Common myeloid progenitor, CD34-positive (primary cell): ENCODE measurements around the gene TBC1D22A.

Experiments used
- CTCF ChIA-PET: fragments of 350-600 bp; sonication (Branson Sonifier 250); formaldehyde crosslinking; loops from one replicate; lab custom pipeline; 2021; ENCODE audit warnings: antibody characterized with exemption; lab: Charles Lee
- POLR2A ChIA-PET: fragments of 350-600 bp; sonication (Branson Sonifier 250); formaldehyde crosslinking; loops from one replicate; lab custom pipeline; 2021; ENCODE audit warnings: antibody characterized with exemption; lab: Charles Lee
- DNase-seq, 3 donors: peaks; one replicate each; pipeline versions ENCODE4 v3.0.0 to v3.0.0-alpha.2; 2013
- H3K27ac ChIP-seq, 2 experiments: 1 replicate in 1 of 2; 2 replicates in 1 of 2; pipeline ENCODE4 v1.7.0; 2013; ENCODE audit warnings: inconsistent platforms in 2 of 2, low read length in 2 of 2, mild to moderate bottlenecking in 2 of 2, low read depth in 1 of 2, moderate library complexity in 1 of 2; ENCODE audit not compliant: severe bottlenecking in 2 of 2, insufficient read depth in 1 of 2, poor library complexity in 1 of 2
- H3K27me3 ChIP-seq, 5 experiments: replicated peaks in 2 of 5; 1 replicate in 3 of 5; 2 replicates in 2 of 5; pipeline versions ENCODE4 v1.6.1 to v1.7.0; 2013; ENCODE audit warnings: low read length in 4 of 5, mild to moderate bottlenecking in 2 of 5, moderate library complexity in 2 of 5, inconsistent platforms in 1 of 5; ENCODE audit not compliant: insufficient read depth in 5 of 5, control insufficient read depth in 4 of 5
- H3K36me3 ChIP-seq, 4 experiments: 1 replicate in 2 of 4; 2 replicates in 2 of 4; pipeline versions ENCODE4 v1.6.1 to v1.7.0; 2013; ENCODE audit warnings: low read length in 3 of 4, control low read depth in 1 of 4, mild to moderate bottlenecking in 1 of 4; ENCODE audit not compliant: control insufficient read depth in 4 of 4, insufficient read depth in 4 of 4
- H3K4me1 ChIP-seq, 4 experiments: 1 replicate in 3 of 4; 2 replicates in 1 of 4; pipeline versions ENCODE4 v1.6.1 to v1.7.1; 2013; ENCODE audit warnings: low read length in 3 of 4, mild to moderate bottlenecking in 3 of 4, control low read depth in 1 of 4, inconsistent platforms in 1 of 4, moderate library complexity in 1 of 4; ENCODE audit not compliant: control insufficient read depth in 4 of 4, insufficient read depth in 4 of 4; ENCODE audit errors: control extremely low read depth in 1 of 4
- H3K4me3 ChIP-seq, 7 experiments: 1 replicate in 4 of 7; 2 replicates in 3 of 7; pipeline versions ENCODE4 v1.5.1 to v1.7.0; 2013; ENCODE audit warnings: mild to moderate bottlenecking in 7 of 7, low read length in 6 of 7, moderate library complexity in 6 of 7, inconsistent platforms in 2 of 7, low read depth in 2 of 7, control low read depth in 1 of 7; ENCODE audit not compliant: insufficient read depth in 4 of 7, control insufficient read depth in 1 of 7; ENCODE audit errors: extremely low read depth in 1 of 7
- H3K9me3 ChIP-seq, 5 experiments: 1 replicate in 4 of 5; 2 replicates in 1 of 5; pipeline versions ENCODE4 v1.6.1 to v1.7.1; 2013; ENCODE audit warnings: low read length in 4 of 5, mild to moderate bottlenecking in 2 of 5, inconsistent platforms in 1 of 5, low read depth in 1 of 5, moderate library complexity in 1 of 5; ENCODE audit not compliant: control insufficient read depth in 4 of 5, insufficient read depth in 2 of 5; ENCODE audit errors: control extremely low read depth in 1 of 5
- WGBS: methylation state at CpG from one replicate; pipeline ENCODE4 v1.1.5; 2013; ENCODE audit not compliant: insufficient coverage; 5-methylcytosine and 5-hydroxymethylcytosine counted together

TBC1D22A gene

GRCh38 chr22:46761539-46762237 is 762 bp upstream of the TBC1D22A start:
- Histone ChIP-seq H3K27ac (peak overlapping the region; percentile 92 to 96), H3K4me3 (peak overlapping the region; percentile 71 to 98 (median 94)), H3K27me3 (no peaks in the 10 kb centered on the region), H3K4me1 (peaks cover 8 to 49% (median 37%) of the 10 kb centered on the region in 4 experiments), H3K36me3 (peaks cover 0 to 6% (median 1%) of the 10 kb centered on the region in 4 experiments), H3K9me3 (peaks cover 0 to under 1% (median 0%) of the 10 kb centered on the region in 5 experiments)
- POLR2A ChIA-PET: interaction anchor here (0.6 to 3.0 kb wide), 12 partner anchors 8 to 210 kb away, joined by 3 to 17 read pairs (median 5); no protein-coding TSS in a partner anchor
- DNase-seq: no peak
- 5% methylated on average over 13 of the region's 17 CpGs for WGBS
- CTCF ChIA-PET: interaction anchor here (0.7 to 5.8 kb wide), 12 partner anchors 8 to 45 kb away, joined by 3 to 72 read pairs (median 4); no protein-coding TSS in a partner anchor

GRCh38 chr22:46763051-46763705 is 728 bp downstream of the TBC1D22A start:
- 16% methylated on average over 8 of the region's 13 CpGs for WGBS
- Histone ChIP-seq H3K36me3 (peaks cover 0 to 6% (median 1%) of the 10 kb centered on the region in 4 experiments), H3K4me1 (peaks cover 8 to 37% (median 33%) of the 10 kb centered on the region in 4 experiments), H3K27ac (peak overlapping the region; percentile 92 to 96), H3K27me3 (no peaks in the 10 kb centered on the region), H3K4me3 (peak overlapping the region; percentile 71 to 98 (median 94)), H3K9me3 (no peaks in the 10 kb centered on the region)
- DNase-seq: peak in 2 of 3 donors; percentile 55 to 68
- ChIA-PET CTCF (interaction anchor here (0.8 to 3.1 kb wide), 7 partner anchors 11 to 43 kb away, joined by 3 to 11 read pairs (median 4); no protein-coding TSS in a partner anchor), POLR2A (interaction anchor here (1.0 to 3.0 kb wide), 13 partner anchors 7 to 211 kb away, joined by 3 to 17 read pairs (median 4); no protein-coding TSS in a partner anchor)

- H3K36me3 ChIP-seq: peaks cover 0 to 6% (median 1%) of the 10 kb centered on the region in 4 experiments
- no peak for DNase-seq
- no peak overlapping the region for H3K27ac ChIP-seq
- 98% methylated on average over 6 of the region's 6 CpGs for WGBS
- H3K4me3 ChIP-seq: no peak overlapping the region
- H3K27me3 ChIP-seq: no peaks in the 10 kb centered on the region
- H3K9me3 ChIP-seq: no peaks in the 10 kb centered on the region
- ChIA-PET POLR2A (interaction anchor here (3.0 kb wide), 1 partner anchor 10 kb away, joined by 17 read pairs; no protein-coding TSS in a partner anchor), CTCF (interaction anchor here (1.5 to 3.1 kb wide), 3 partner anchors 10 to 43 kb away, joined by 3 to 11 read pairs (median 9); no protein-coding TSS in a partner anchor)
- peaks cover 8 to 29% (median 27%) of the 10 kb centered on the region in 4 experiments for H3K4me1 ChIP-seq
Measured at GRCh38 chr22:46764140-46764680, 1.8 kb downstream of the TBC1D22A start.

- no peak for DNase-seq
- 100% methylated on average over 6 of the region's 6 CpGs for WGBS
- Histone ChIP-seq H3K27me3 (no peaks in the 10 kb centered on the region), H3K9me3 (no peaks in the 10 kb centered on the region), H3K4me1 (peaks cover 10 to 29% (median 28%) of the 10 kb centered on the region in 4 experiments), H3K27ac (no peak overlapping the region), H3K4me3 (no peak overlapping the region), H3K36me3 (peaks cover 0 to 6% (median 1%) of the 10 kb centered on the region in 4 experiments)
- ChIA-PET POLR2A (no interaction called here), CTCF (interaction anchor here (1.5 to 3.1 kb wide), 2 partner anchors 9 to 42 kb away, joined by 3 to 11 read pairs; no protein-coding TSS in a partner anchor)
Measured at GRCh38 chr22:46764779-46765485, 2.5 kb downstream of the TBC1D22A start.

GRCh38 chr22:46766611-46767010 is 4.2 kb downstream of the TBC1D22A start:
- peaks cover 15 to 35% (median 28%) of the 10 kb centered on the region in 4 experiments for H3K4me1 ChIP-seq
- ChIA-PET POLR2A (no interaction called here), CTCF (no interaction called here)
- H3K4me3 ChIP-seq: no peak overlapping the region
- over 99% methylated on average over 7 of the region's 8 CpGs for WGBS
- no peaks in the 10 kb centered on the region for H3K9me3 ChIP-seq
- H3K36me3 ChIP-seq: peaks cover 0 to 6% (median 1%) of the 10 kb centered on the region in 4 experiments
- no peak overlapping the region for H3K27ac ChIP-seq
- no peak for DNase-seq
- no peaks in the 10 kb centered on the region for H3K27me3 ChIP-seq

- H3K4me1 ChIP-seq: peaks cover 11 to 29% (median 22%) of the 10 kb centered on the region in 4 experiments
- ChIA-PET CTCF (no interaction called here), POLR2A (no interaction called here)
- 97% methylated on average over 8 of the region's 11 CpGs for WGBS
- no peak for DNase-seq
- H3K9me3 ChIP-seq: no peaks in the 10 kb centered on the region
- H3K27me3 ChIP-seq: no peaks in the 10 kb centered on the region
- no peak overlapping the region for H3K27ac ChIP-seq
- peaks cover 0 to 6% (median 1%) of the 10 kb centered on the region in 4 experiments for H3K36me3 ChIP-seq
- no peak overlapping the region for H3K4me3 ChIP-seq
Measured at GRCh38 chr22:46767249-46767985, 5.0 kb downstream of the TBC1D22A start.
